GM12892 (cell line): ENCODE data around the gene NFRKB.

Source experiments
- POLR2A ChIP-seq: IDR thresholded peaks from 2 replicates; pipeline ENCODE4 v1.6.1; 2011; ENCODE audit warnings: low read depth, low read length, control low read depth
- POLR2AphosphoS5 ChIP-seq: IDR thresholded peaks from 2 replicates; pipeline ENCODE4 v1.6.1; 2011; ENCODE audit warnings: low read depth, low read length, control low read depth
- TAF1 ChIP-seq: IDR thresholded peaks from 2 replicates; pipeline ENCODE4 v1.6.1; 2011; ENCODE audit warnings: low read depth, mild to moderate bottlenecking, control low read depth, low read length, borderline replicate concordance

- no peak for TF ChIP-seq POLR2AphosphoS5
- no peak for TF ChIP-seq POLR2A
- TF ChIP-seq TAF1 = no peak
These were observed 6.9 kb downstream of the NFRKB start for GRCh38 chr11:129888451-129888850.
